AG10803 (cell line): ENCODE data around the gene KIF22.
"Not testable (repeated sequence)": the region's sequence is repeated elsewhere in the genome, so short reads cannot be mapped to it uniquely, and the experiment has no call there.

ENCODE experiments used
- DNase-seq: peaks from one replicate; pipeline ENCODE4 v3.0.0; 2010; ENCODE audit warnings: low read depth
- H3K4me3 ChIP-seq: 2 replicates; pipeline ENCODE4 v1.5.1; 2011; ENCODE audit warnings: mild to moderate bottlenecking, low read length, control low read depth
- CTCF ChIP-seq: conservative IDR thresholded peaks from 2 replicates; pipeline ENCODE4 v1.5.1; 2011; ENCODE audit warnings: mild to moderate bottlenecking, low read length, control low read depth, inconsistent platforms

Gene KIF22

GRCh38 chr16:29769507-29769906 lies 21.0 kb upstream of the KIF22 start:
- H3K4me3 ChIP-seq, result no peak overlapping the region
- TF ChIP-seq CTCF, result no peak
- no peak for DNase-seq

- TF ChIP-seq CTCF, result no peak
- no peak overlapping the region for H3K4me3 ChIP-seq
- no peak for DNase-seq
Measured at GRCh38 chr16:29770250-29770929, 20.2 kb upstream of the KIF22 start.

GRCh38 chr16:29772330-29772729 lies 18.2 kb upstream of the KIF22 start:
- DNase-seq, result not testable (repeated sequence)

GRCh38 chr16:29774730-29775129 lies 15.8 kb upstream of the KIF22 start:
- H3K4me3 ChIP-seq, result no peak overlapping the region
- DNase-seq, result no peak
- no peak for TF ChIP-seq CTCF

More at GRCh38 chr16:29772330-29772729, 18.2 kb upstream of the KIF22 start:
- not testable (repeated sequence) for H3K4me3 ChIP-seq

- no peak for TF ChIP-seq CTCF
- no peak overlapping the region for H3K4me3 ChIP-seq
- DNase-seq, result no peak
Measured at GRCh38 chr16:29775742-29776408, 14.7 kb upstream of the KIF22 start.

GRCh38 chr16:29777576-29778350 lies 12.8 kb upstream of the KIF22 start, which contains the start of gene ZG16:
TSS of gene ZG16 (plus strand) at chr16:29778256. CDS start at chr16:29779267, 1,011 bp downstream.
- no peak within 1 kb of the TSS for H3K4me3 ChIP-seq
- DNase-seq, result no peak
- no peak for TF ChIP-seq CTCF

- H3K4me3 ChIP-seq, result no peak overlapping the region
- TF ChIP-seq CTCF, result no peak
- DNase-seq, result no peak
Measured at GRCh38 chr16:29779474-29779873, 11.1 kb upstream of the KIF22 start.

- not testable (repeated sequence) for H3K4me3 ChIP-seq
Measured at GRCh38 chr16:29783094-29783953, 7.2 kb upstream of the KIF22 start.

More at GRCh38 chr16:29783094-29783953, 7.2 kb upstream of the KIF22 start:
- DNase-seq, result not testable (repeated sequence)
